Spinal cord (tissue), 10 donors: Measurements from ENCODE around the gene HSD17B4. TPM values are rescaled to one million over a fixed set of nuclear protein-coding genes. Genes with fewer than 3 reads are reported as not detected.
"Not testable (repeated sequence)": the region's sequence is repeated elsewhere in the genome, so short reads cannot be mapped to it uniquely, and the experiment has no call there.

Experiments
- DNase-seq, 6 donors: peaks; one replicate each; pipeline versions ENCODE4 v3.0.0 to v3.0.0-alpha.2; 2013 to 2015; ENCODE audit warnings: low spot score in 6 of 6, low read depth in 4 of 6
- H3K27ac ChIP-seq: one replicate; pipeline ENCODE4 v1.5.1; 2013; ENCODE audit warnings: low read depth, low read length, control low read depth
- H3K27me3 ChIP-seq: one replicate; pipeline ENCODE4 v1.6.1; 2013; ENCODE audit warnings: low read length; ENCODE audit not compliant: control insufficient read depth, insufficient read depth
- H3K36me3 ChIP-seq: one replicate; pipeline ENCODE4 v1.6.1; 2013; ENCODE audit warnings: low read length; ENCODE audit not compliant: control insufficient read depth, insufficient read depth
- H3K4me1 ChIP-seq: one replicate; pipeline ENCODE4 v1.6.1; 2013; ENCODE audit warnings: low read length; ENCODE audit not compliant: control insufficient read depth, insufficient read depth
- H3K4me3 ChIP-seq: one replicate; pipeline ENCODE4 v1.5.1; 2013; ENCODE audit warnings: low read depth, low read length, control low read depth
- H3K9me3 ChIP-seq: one replicate; pipeline ENCODE4 v1.6.1; 2013; ENCODE audit warnings: low read length; ENCODE audit not compliant: control insufficient read depth, insufficient read depth
- WGBS: methylation state at CpG from one replicate; pipeline ENCODE4 v1.1.5; 2013; ENCODE audit warnings: missing lambda C conversion rate; ENCODE audit not compliant: insufficient coverage; 5-methylcytosine and 5-hydroxymethylcytosine counted together
- polyA plus RNA-seq, 2 donors: library from polyadenylated mRNA; unstranded; fragments of 120-200 nt; gene quantifications; one replicate each; pipeline ENCODE4 v1.2.1, GENCODE V29; 2013; ENCODE audit not compliant: insufficient read length in 2 of 2
- total RNA-seq, 2 donors: library from RNA; depleted of rRNA in 1 of 2; stranded (reverse); fragments of 120-200 nt in 1 of 2; fragments of >200 nt in 1 of 2; gene quantifications; one replicate each; pipeline versions ENCODE4 v1.2.3 to v1.2.4, GENCODE V29; 2013 to 2014
- donor health status: healthy.

Gene HSD17B4
- total and polyA plus RNA-seq, 4 donors: 193 to 287 (median 216) TPM

DNA sequence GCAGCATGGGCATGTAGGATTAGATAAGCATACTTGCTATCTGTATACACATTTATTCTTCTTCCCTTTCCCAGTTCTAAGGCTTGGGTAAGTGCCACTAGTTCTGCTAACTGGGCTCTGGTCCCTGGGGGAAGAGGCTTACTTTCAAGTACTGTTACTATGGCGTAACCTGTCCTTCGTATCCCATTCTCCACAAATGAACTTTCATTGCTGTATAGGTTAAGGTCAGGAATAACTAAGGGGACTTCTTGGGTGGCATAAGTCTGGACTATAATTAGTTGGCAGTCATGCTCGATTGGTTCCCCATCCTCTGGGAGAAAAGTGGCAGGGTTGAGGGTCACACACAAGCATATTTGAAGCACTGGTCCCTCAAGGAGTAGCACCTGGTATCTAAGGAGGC lies 23.7 kb upstream of the HSD17B4 start:
- DNase-seq, H3K27ac ChIP-seq, H3K27me3 ChIP-seq, H3K9me3 ChIP-seq, H3K4me3 ChIP-seq, H3K4me1 ChIP-seq, H3K36me3 ChIP-seq: not testable (repeated sequence)
- no CpG with 5 or more reads among the region's 3 CpGs for WGBS

DNA sequence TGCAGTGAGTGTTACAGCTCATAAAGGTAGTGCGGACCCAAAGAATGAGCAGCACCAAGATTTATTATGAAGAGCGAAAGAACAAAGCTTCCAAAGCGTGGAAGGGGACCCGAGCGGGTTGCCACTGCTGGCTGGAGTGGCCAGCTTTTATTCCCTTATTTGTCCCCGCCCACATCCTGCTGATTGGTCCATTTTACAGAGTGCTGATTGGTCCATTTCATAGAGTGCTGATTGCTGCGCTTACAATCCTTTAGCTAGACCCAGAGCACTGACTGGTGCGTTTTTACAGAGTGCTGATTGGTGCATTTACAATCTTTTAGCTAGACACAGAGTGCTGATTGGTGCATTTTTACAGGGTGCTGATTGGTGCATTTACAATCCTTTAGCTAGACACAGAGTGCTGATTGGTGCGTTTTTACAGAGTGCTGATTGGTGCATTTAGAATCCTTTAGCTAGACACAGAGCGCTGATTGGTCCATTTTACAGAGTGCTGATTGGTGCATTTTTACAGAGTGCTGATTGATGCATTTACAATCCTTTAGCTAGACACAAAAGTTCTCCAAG lies 19.5 kb upstream of the HSD17B4 start:
- not testable (repeated sequence) for H3K27me3 ChIP-seq, H3K36me3 ChIP-seq, DNase-seq, H3K4me3 ChIP-seq, H3K4me1 ChIP-seq, H3K27ac ChIP-seq, H3K9me3 ChIP-seq
- 96% methylated on average over 6 of the region's 10 CpGs for WGBS

DNA sequence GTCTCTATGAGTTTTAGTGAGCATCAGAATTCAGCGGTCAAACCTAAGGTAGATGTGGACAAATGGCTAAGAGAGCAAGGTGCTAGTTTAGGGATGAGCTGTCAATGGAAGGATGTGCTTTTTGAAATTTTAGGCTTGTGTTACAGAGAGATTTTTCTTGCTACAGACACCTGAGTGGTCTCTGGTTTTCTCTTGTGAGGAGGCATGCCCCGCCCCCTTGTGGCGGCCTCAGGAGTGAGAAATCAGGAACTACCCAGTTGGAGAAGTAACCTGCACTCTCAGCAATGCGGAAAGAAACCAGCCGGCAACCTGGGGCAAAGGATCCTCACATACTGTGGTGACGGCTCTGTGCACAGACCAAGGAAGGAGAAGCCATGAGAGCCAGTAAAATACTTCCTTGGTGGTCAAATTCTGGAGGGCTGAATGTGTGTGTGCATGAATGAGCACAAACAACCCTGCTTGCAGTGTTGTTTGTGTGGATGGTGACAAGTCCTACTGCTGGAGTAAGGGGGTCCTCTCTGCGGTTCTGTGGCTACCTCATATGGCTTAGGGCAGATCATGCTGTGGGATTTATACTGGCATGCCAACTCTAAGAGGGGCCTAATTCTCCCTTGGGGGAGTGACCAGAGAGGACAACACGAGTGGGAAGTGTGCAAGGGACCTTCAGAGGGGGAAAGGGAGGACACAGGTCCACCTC lies 16.7 kb upstream of the HSD17B4 start:
- Histone ChIP-seq H3K4me3 (no peak overlapping the region), H3K27ac (no peak overlapping the region), H3K36me3 (no peaks in the 10 kb centered on the region), H3K4me1 (no peaks in the 10 kb centered on the region), H3K9me3 (no peaks in the 10 kb centered on the region), H3K27me3 (no peaks in the 10 kb centered on the region)
- no peak for DNase-seq
- 64% methylated on average over 7 of the region's 8 CpGs for WGBS

DNA sequence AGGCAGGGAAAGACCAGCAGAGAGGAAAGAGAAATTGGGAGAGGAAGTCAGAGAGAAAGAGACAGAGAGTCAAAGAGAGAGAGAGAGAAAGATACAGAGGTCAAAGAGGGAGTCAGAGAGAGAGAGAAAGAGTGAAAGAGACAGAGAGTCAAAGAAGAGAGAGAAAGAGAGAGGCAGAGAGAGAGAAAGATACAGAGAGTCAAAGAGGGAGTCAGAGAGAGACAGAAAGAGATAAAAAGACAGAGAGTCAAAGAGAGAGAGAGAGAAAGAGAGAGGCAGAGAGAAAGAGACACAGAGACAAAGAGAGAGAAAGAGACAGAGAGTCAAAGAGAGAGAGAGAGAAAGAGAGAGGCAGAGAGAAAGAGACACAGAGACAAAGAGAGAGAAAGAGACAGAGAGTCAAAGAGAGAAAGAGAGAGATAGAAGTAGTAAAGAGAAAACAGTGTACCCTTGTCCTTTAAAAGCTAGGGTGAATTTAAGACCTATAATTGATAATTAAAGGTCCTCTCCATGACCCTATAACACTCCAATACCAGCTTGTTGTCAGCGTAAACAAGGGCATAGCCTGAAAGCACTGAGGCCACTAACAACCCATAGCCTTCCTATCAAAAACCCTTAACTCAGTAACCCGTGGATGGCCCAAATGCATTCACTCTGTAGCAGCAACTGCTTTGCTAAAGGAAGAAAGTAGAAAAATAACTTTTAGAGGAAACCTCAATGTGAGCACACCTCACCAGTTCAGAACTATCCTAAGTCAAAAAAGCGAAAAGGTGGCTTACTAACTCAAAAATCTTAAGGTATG lies 14.3 kb upstream of the HSD17B4 start:
- not testable (repeated sequence) for H3K27ac ChIP-seq, H3K4me1 ChIP-seq, H3K9me3 ChIP-seq, H3K4me3 ChIP-seq, DNase-seq, H3K27me3 ChIP-seq, H3K36me3 ChIP-seq
- WGBS: 100% methylated on average over 1 of the region's 3 CpGs

DNA sequence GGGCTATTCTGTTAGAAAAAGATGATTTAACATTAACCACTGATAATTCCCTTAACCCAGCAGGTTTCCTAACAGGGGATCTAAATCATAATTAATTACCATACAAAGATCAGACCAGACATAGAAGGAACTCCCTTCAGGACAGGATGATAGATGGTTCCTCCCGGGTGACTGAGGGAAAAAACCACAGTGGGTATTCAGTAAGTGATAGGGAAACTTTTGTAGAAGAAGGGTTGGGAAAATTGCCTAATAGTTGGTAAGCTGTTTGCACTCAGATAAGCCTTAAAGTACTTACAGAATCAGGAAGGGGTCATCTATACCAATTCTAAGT lies 13.7 kb upstream of the HSD17B4 start:
- WGBS: no CpG with 5 or more reads among the region's 1 CpG
- not testable (repeated sequence) for H3K9me3 ChIP-seq, H3K27ac ChIP-seq, H3K4me3 ChIP-seq, H3K4me1 ChIP-seq, DNase-seq, H3K27me3 ChIP-seq, H3K36me3 ChIP-seq

DNA sequence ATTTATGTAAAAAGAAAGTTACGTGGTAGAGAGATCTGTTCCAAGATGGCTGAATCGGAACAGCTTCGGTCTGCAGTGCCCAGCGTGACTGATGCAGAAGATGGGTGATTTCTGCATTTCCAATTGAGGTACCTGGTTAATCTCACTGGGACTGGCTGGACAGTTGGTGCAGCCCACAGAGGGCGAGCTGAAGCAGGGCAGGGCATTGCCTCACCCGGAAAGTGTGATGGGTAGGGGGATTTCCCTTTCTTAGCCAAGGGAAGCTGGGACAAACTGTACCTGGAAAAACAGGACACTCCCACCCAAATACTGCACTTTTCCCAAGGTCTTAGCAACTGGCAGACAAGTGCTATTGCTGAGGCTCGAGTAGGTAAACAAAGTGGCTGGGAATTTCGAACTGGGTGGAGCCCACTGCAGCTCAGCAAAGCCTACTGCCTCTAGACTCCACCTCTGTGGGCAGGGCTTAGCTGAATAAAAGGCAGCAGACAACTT lies 13.1 kb upstream of the HSD17B4 start:
- no peak for DNase-seq
- Histone ChIP-seq H3K27me3 (no peaks in the 10 kb centered on the region), H3K9me3 (peaks cover 1% of the 10 kb centered on the region), H3K36me3 (no peaks in the 10 kb centered on the region), H3K4me1 (no peaks in the 10 kb centered on the region), H3K27ac (no peak overlapping the region), H3K4me3 (no peak overlapping the region)
- 89% methylated on average over 6 of the region's 8 CpGs for WGBS

DNA sequence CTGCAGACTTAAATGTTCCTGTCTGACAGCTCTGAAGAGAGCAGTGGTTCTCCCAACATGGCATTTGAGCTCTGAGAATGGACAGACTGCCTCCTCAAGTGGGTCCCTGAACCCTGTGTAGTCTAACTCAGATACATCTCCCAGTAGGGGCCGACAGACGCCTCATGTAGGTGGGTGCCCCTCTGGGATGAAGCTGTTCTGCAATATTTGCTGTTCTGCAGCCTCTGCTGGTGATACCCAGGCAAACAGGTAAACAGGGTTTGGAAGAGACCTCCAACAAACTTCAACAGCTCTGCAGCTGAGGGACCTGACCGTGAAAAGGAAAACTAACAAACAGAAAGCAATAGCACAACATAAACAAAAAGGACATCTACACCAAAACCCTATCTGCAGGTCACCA lies 12.7 kb upstream of the HSD17B4 start:
- WGBS: 94% methylated on average over 2 of the region's 3 CpGs
- H3K4me3 ChIP-seq, H3K27ac ChIP-seq, H3K27me3 ChIP-seq, DNase-seq, H3K9me3 ChIP-seq, H3K4me1 ChIP-seq, H3K36me3 ChIP-seq: not testable (repeated sequence)

DNA sequence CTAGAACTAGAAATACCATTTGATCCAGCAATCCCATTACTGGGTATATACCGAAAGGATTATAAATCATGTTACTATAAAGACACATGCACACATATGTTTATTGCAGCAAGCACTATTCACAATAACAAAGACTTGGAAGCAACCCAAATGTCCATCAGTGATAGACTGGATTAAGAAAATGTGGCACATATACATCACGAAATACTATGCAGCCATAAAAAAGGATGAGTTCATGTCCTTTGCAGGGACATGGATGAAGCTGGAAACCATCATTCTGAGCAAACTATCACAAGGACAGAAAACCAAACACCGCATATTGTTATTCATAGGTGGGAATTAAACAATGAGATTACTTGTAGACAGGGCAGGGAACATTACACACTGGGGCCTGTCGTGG lies 7.7 kb upstream of the HSD17B4 start:
- not testable (repeated sequence) for H3K27me3 ChIP-seq

DNA sequence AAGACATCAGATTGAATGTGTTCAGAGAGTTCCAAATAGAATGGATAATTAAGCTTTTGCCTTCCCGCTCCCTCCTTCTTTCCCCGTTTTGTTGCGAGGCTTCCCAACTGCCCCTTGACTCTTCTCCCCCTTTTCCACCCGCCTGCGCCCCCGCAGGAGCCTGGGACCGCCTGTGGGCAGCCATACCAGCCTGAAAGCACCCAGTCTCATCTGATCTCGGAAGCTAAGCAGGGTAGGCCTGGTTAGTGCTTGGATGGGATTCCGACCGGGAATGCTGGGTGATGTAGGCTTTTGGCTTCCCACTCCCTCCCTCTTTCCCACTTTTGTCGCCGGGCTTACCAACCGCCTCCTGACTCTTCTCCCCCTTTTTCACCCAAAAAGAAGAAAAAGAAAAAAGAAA lies 6.8 kb upstream of the HSD17B4 start:
- WGBS: 44% methylated on average over 6 of the region's 13 CpGs

More for the DNA sequence above, 7.7 kb upstream of the HSD17B4 start:
- not testable (repeated sequence) for DNase-seq, H3K4me3 ChIP-seq, H3K9me3 ChIP-seq, H3K36me3 ChIP-seq, H3K27ac ChIP-seq, H3K4me1 ChIP-seq
- WGBS: no CpG with 5 or more reads among the region's 4 CpGs

DNA sequence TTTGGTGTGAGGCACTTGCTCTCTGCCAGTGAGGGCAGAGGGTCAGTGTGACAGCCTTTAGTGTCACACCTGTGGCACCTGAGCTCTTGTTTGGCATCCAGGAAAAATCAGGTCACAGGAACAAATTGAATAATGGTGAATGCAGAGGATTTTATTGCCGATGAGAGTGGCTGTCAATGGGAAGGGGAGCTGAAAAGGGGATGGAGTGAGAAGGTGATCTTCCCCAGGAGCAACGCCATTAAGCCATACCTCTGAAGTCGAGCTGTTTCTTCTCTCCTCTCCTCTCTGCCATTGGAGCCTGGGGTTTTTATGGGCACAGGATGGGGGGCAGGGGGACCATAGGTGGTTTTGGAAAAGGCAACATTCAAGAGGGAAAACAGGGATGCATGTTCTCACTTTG lies 2.4 kb upstream of the HSD17B4 start:
- Histone ChIP-seq H3K27ac (no peak overlapping the region), H3K4me3 (no peak overlapping the region), H3K9me3 (peaks cover 4% of the 10 kb centered on the region), H3K4me1 (peaks cover 3% of the 10 kb centered on the region), H3K36me3 (no peaks in the 10 kb centered on the region), H3K27me3 (no peaks in the 10 kb centered on the region)
- no CpG with 5 or more reads among the region's 3 CpGs for WGBS
- DNase-seq: no peak

More for the DNA sequence above, 6.8 kb upstream of the HSD17B4 start:
- no peak overlapping the region for H3K4me3 ChIP-seq
- no peak overlapping the region for H3K27ac ChIP-seq
- DNase-seq: no peak
- no peaks in the 10 kb centered on the region for H3K4me1 ChIP-seq
- peaks cover 6% of the 10 kb centered on the region for H3K9me3 ChIP-seq
- no peaks in the 10 kb centered on the region for H3K36me3 ChIP-seq
- no peaks in the 10 kb centered on the region for H3K27me3 ChIP-seq
